Measurements from ENCODE around the gene PLEKHA5.

The PLEKHA5 gene

GRCh38 chr12:19239616-19240234, 110.2 kb downstream of the PLEKHA5 start:
- Mint-ChIP-seq H3K27ac (no peak overlapping the region), H3K9me3 (no peaks in the 10 kb centered on the region), H3K36me3 (no peaks in the 10 kb centered on the region), H3K27me3 (no peaks in the 10 kb centered on the region), H3K4me1 (no peaks in the 10 kb centered on the region), H3K4me3 (no peak overlapping the region)
- ATAC-seq, result no peak

- H3K27ac Mint-ChIP-seq, result no peak overlapping the region
- no peak for ATAC-seq
- no peaks in the 10 kb centered on the region for H3K36me3 Mint-ChIP-seq
- no peaks in the 10 kb centered on the region for H3K27me3 Mint-ChIP-seq
- H3K4me1 Mint-ChIP-seq, result no peaks in the 10 kb centered on the region
- no peaks in the 10 kb centered on the region for H3K9me3 Mint-ChIP-seq
- no peak overlapping the region for H3K4me3 Mint-ChIP-seq
Measured at GRCh38 chr12:19242581-19242980, 113.0 kb downstream of the PLEKHA5 start.

GRCh38 chr12:19243551-19243950, 114.0 kb downstream of the PLEKHA5 start:
- ATAC-seq, result no peak
- Mint-ChIP-seq H3K36me3 (no peaks in the 10 kb centered on the region), H3K27ac (no peak overlapping the region), H3K4me3 (no peak overlapping the region), H3K27me3 (no peaks in the 10 kb centered on the region), H3K4me1 (no peaks in the 10 kb centered on the region), H3K9me3 (no peaks in the 10 kb centered on the region)

GRCh38 chr12:19244312-19244711, 114.8 kb downstream of the PLEKHA5 start:
- no peaks in the 10 kb centered on the region for H3K36me3 Mint-ChIP-seq
- H3K27me3 Mint-ChIP-seq, result no peaks in the 10 kb centered on the region

DNA sequence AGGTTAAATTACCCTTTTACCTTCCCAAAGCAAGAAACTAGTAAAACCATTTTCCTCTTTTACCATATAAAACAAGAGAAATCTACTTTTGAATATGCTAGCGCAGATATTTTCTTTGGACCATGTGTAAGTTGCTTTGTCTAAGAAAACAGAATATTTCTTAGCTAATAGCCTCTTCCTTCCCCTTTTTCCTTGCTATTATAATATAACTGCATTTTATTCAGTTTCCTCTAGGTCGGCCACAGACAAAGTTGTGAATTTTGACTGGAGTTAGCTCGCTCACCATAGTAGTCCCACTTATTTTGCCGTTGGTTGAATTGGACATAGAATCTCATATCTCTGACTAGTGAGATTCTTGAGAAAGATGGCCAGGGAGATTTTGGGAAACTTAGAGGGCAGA, 115.6 kb downstream of the PLEKHA5 start:
- H3K27me3 Mint-ChIP-seq, result no peaks in the 10 kb centered on the region
- H3K27ac Mint-ChIP-seq, result no peak overlapping the region
- ATAC-seq, result no peak
- no peaks in the 10 kb centered on the region for H3K36me3 Mint-ChIP-seq
- no peaks in the 10 kb centered on the region for H3K9me3 Mint-ChIP-seq
- H3K4me1 Mint-ChIP-seq, result no peaks in the 10 kb centered on the region
- H3K4me3 Mint-ChIP-seq, result no peak overlapping the region

More at GRCh38 chr12:19244312-19244711, 114.8 kb downstream of the PLEKHA5 start:
- no peak for ATAC-seq
- Mint-ChIP-seq H3K4me1 (no peaks in the 10 kb centered on the region), H3K4me3 (no peak overlapping the region), H3K27ac (no peak overlapping the region), H3K9me3 (no peaks in the 10 kb centered on the region)

DNA sequence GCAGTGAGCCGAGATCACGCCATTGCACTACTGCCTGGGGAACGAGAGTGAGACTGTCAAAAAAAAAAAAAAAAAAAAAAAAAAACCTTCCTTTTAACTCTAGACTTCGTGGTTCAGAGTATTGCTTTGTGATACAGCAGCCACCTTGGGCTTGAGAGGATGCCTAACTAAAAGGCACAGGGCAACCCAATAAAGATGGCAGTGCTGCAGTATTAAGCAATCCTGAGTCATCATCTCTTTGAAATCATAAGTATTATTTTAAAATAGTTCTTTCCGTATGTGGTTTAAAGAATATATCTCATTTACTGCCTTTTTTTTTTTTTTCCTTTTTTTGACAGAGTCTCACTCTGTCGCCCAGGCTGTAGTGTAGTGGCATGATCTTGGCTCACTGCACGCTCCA, 116.1 kb downstream of the PLEKHA5 start:
- no peaks in the 10 kb centered on the region for H3K27me3 Mint-ChIP-seq
- no peaks in the 10 kb centered on the region for H3K9me3 Mint-ChIP-seq
- ATAC-seq, result no peak

DNA sequence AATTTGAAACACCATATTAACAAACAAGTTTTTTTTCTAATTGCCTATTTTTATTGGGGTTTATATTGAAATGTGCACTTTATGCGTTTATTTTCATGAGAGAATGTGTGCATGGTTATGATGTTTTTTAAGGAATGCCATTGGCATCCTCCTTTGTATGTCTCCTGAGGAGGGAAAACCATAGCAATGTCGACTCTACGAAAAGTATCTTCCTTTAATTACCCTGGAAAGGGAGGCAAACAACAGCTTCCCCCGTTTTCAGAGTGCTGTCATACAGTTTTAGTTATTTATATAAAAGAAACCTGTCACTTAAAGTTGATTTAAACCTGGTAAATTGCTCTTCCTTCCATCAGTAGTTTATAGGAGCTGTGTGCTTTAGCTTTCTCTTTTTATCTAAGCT, 117.4 kb downstream of the PLEKHA5 start:
- H3K4me1 Mint-ChIP-seq, result no peaks in the 10 kb centered on the region
- H3K27me3 Mint-ChIP-seq, result no peaks in the 10 kb centered on the region
- H3K36me3 Mint-ChIP-seq, result no peaks in the 10 kb centered on the region
- ATAC-seq, result no peak
- no peak overlapping the region for H3K4me3 Mint-ChIP-seq
- no peak overlapping the region for H3K27ac Mint-ChIP-seq
- no peaks in the 10 kb centered on the region for H3K9me3 Mint-ChIP-seq

More for the DNA sequence above, 116.1 kb downstream of the PLEKHA5 start:
- H3K36me3 Mint-ChIP-seq, result no peaks in the 10 kb centered on the region
- no peak overlapping the region for H3K4me3 Mint-ChIP-seq
- H3K27ac Mint-ChIP-seq, result no peak overlapping the region
- no peaks in the 10 kb centered on the region for H3K4me1 Mint-ChIP-seq

GRCh38 chr12:19248929-19249602, 119.5 kb downstream of the PLEKHA5 start:
- no peaks in the 10 kb centered on the region for H3K4me1 Mint-ChIP-seq
- no peaks in the 10 kb centered on the region for H3K27me3 Mint-ChIP-seq
- H3K36me3 Mint-ChIP-seq, result no peaks in the 10 kb centered on the region
- H3K4me3 Mint-ChIP-seq, result no peak overlapping the region
- no peaks in the 10 kb centered on the region for H3K9me3 Mint-ChIP-seq
- H3K27ac Mint-ChIP-seq, result no peak overlapping the region
- ATAC-seq, result no peak

DNA sequence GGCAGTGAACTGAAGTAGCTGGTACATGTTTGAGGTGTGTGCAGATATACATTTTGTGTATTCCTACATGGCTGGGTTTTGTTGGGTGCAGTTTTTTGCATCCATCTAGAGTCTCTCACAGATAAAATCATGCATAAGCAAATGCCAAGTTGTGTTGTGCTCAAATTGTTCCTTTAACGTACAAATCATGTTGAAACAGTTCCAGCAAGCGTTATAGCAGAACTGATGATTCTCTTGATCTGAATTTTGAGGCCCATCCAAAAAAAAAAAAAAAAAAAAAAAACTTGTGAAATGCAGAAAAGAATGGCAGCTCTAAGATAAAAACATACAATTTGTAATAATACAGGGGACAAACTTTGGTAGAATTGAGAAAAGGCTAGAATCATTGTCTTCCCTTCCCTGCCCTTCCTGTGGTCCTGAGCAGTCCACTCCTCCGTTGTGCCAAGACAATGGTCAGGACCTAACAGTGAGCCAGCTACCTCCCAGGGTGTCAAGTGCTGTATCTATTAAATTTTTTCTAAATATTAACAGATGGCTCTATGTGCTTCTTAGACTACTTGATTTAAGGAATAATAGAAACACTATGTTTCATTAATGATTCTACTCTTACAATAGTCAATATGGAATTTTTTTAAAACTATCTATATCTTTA, 122.1 kb downstream of the PLEKHA5 start:
- Mint-ChIP-seq H3K36me3 (no peaks in the 10 kb centered on the region), H3K4me3 (no peak overlapping the region), H3K27me3 (no peaks in the 10 kb centered on the region), H3K4me1 (no peaks in the 10 kb centered on the region), H3K9me3 (no peaks in the 10 kb centered on the region), H3K27ac (no peak overlapping the region)
- ATAC-seq, result no peak

- Mint-ChIP-seq H3K36me3 (no peaks in the 10 kb centered on the region), H3K4me1 (no peaks in the 10 kb centered on the region), H3K9me3 (no peaks in the 10 kb centered on the region), H3K27me3 (no peaks in the 10 kb centered on the region), H3K27ac (no peak overlapping the region), H3K4me3 (no peak overlapping the region)
- ATAC-seq, result no peak
Measured at GRCh38 chr12:19260135-19260534, 130.6 kb downstream of the PLEKHA5 start.

- no peak overlapping the region for H3K27ac Mint-ChIP-seq
Measured at GRCh38 chr12:19261773-19262172, 132.2 kb downstream of the PLEKHA5 start.

GRCh38 chr12:19263672-19264071, 134.1 kb downstream of the PLEKHA5 start:
- H3K9me3 Mint-ChIP-seq, result no peaks in the 10 kb centered on the region
- H3K4me3 Mint-ChIP-seq, result no peak overlapping the region
- no peaks in the 10 kb centered on the region for H3K36me3 Mint-ChIP-seq
- no peaks in the 10 kb centered on the region for H3K4me1 Mint-ChIP-seq
- no peak for ATAC-seq
- no peaks in the 10 kb centered on the region for H3K27me3 Mint-ChIP-seq
- no peak overlapping the region for H3K27ac Mint-ChIP-seq

More at GRCh38 chr12:19261773-19262172, 132.2 kb downstream of the PLEKHA5 start:
- no peak for ATAC-seq
- Mint-ChIP-seq H3K9me3 (no peaks in the 10 kb centered on the region), H3K27me3 (no peaks in the 10 kb centered on the region), H3K4me1 (no peaks in the 10 kb centered on the region), H3K4me3 (no peak overlapping the region), H3K36me3 (no peaks in the 10 kb centered on the region)

GRCh38 chr12:19273482-19274330, 144.2 kb downstream of the PLEKHA5 start:
- no peak for ATAC-seq
- Mint-ChIP-seq H3K27ac (no peak overlapping the region), H3K27me3 (no peaks in the 10 kb centered on the region), H3K36me3 (no peaks in the 10 kb centered on the region), H3K4me3 (no peak overlapping the region), H3K4me1 (no peaks in the 10 kb centered on the region), H3K9me3 (no peaks in the 10 kb centered on the region)

- Mint-ChIP-seq H3K9me3 (no peaks in the 10 kb centered on the region), H3K4me1 (no peaks in the 10 kb centered on the region), H3K27ac (no peak overlapping the region), H3K36me3 (no peaks in the 10 kb centered on the region), H3K4me3 (no peak overlapping the region), H3K27me3 (no peaks in the 10 kb centered on the region)
- no peak for ATAC-seq
Measured at GRCh38 chr12:19276767-19277166, 147.2 kb downstream of the PLEKHA5 start.

GRCh38 chr12:19277711-19278110, 148.2 kb downstream of the PLEKHA5 start:
- H3K36me3 Mint-ChIP-seq, result no peaks in the 10 kb centered on the region
- H3K27me3 Mint-ChIP-seq, result no peaks in the 10 kb centered on the region
- no peaks in the 10 kb centered on the region for H3K9me3 Mint-ChIP-seq
- H3K27ac Mint-ChIP-seq, result no peak overlapping the region
- ATAC-seq, result no peak
- no peak overlapping the region for H3K4me3 Mint-ChIP-seq
- H3K4me1 Mint-ChIP-seq, result no peaks in the 10 kb centered on the region
